AG08396 (cell line): ENCODE measurements around the gene SYT13.

Experiments used
- DNase-seq: peaks from one replicate; pipeline ENCODE4 v3.0.0; 2012; ENCODE audit warnings: low spot score, mixed read lengths

Gene SYT13

GRCh38 chr11:45248501-45249011 lies 37.6 kb downstream of the SYT13 start:
- no peak for DNase-seq

GRCh38 chr11:45247433-45247832 lies 38.7 kb downstream of the SYT13 start:
- DNase-seq, result no peak

- no peak for DNase-seq
Observed at GRCh38 chr11:45246241-45246640, 39.9 kb downstream of the SYT13 start.

GRCh38 chr11:45245218-45246045 lies 40.7 kb downstream of the SYT13 start:
- DNase-seq, result no peak

GRCh38 chr11:45243967-45244366 lies 42.2 kb downstream of the SYT13 start:
- DNase-seq, result no peak

- no peak for DNase-seq
Observed at GRCh38 chr11:45239733-45240132, 46.4 kb downstream of the SYT13 start.

GRCh38 chr11:45238724-45239123 lies 47.4 kb downstream of the SYT13 start:
- peak; percentile 65 for DNase-seq

GRCh38 chr11:45237711-45238315 lies 48.3 kb downstream of the SYT13 start:
- DNase-seq, result no peak

- no peak for DNase-seq
Observed at GRCh38 chr11:45234306-45235006, 51.7 kb downstream of the SYT13 start.

GRCh38 chr11:45233804-45234170 lies 52.4 kb downstream of the SYT13 start:
- DNase-seq, result no peak

- peak; percentile 89 for DNase-seq
Observed at GRCh38 chr11:45233121-45233803, 52.9 kb downstream of the SYT13 start.

- DNase-seq, result no peak
Observed at GRCh38 chr11:45232341-45233080, 53.6 kb downstream of the SYT13 start.

GRCh38 chr11:45229401-45230020 lies 56.6 kb downstream of the SYT13 start:
- no peak for DNase-seq

- DNase-seq, result no peak
Observed at GRCh38 chr11:45227836-45228235, 58.3 kb downstream of the SYT13 start.

- no peak for DNase-seq
Observed at GRCh38 chr11:45226901-45227300, 59.2 kb downstream of the SYT13 start.

- no peak for DNase-seq
Observed at GRCh38 chr11:45225961-45226871, 59.9 kb downstream of the SYT13 start.

GRCh38 chr11:45225277-45225676 lies 60.9 kb downstream of the SYT13 start:
- DNase-seq, result no peak

GRCh38 chr11:45224766-45225165 lies 61.4 kb downstream of the SYT13 start:
- DNase-seq, result no peak

GRCh38 chr11:45223496-45223895 lies 62.6 kb downstream of the SYT13 start:
- DNase-seq, result no peak

GRCh38 chr11:45219411-45219810 lies 66.7 kb downstream of the SYT13 start:
- no peak for DNase-seq
